Inferior parietal cortex (tissue), 1 donor: ENCODE results near the gene MAOA.

Source experiments
- DNase-seq: peaks from one replicate; pipeline ENCODE4 v3.0.0-alpha.2; 2016; ENCODE audit errors: extremely low spot score

The MAOA gene

GRCh38 chrX:43758044-43758443, 101.9 kb downstream of the MAOA start:
- no peak for DNase-seq

- DNase-seq = no peak
Observed at GRCh38 chrX:43785930-43786591, 130.0 kb downstream of the MAOA start.
